Activated T-helper 2 cell treated with anti-CD3 and anti-CD28 coated beads, Interferon-gamma antibody, Interleukin-2, Interleukin-4, amounts not matched to agents 10 μg/mL and 5 μg/mL and 100 μg/mL, durations not matched to agents 14 hours and 24 hours and 36 hours (primary cell): ENCODE data around the gene SSNA1. TPM values are rescaled to one million over a fixed set of nuclear protein-coding genes. Genes with fewer than 3 reads are reported as not detected.
"Not testable (repeated sequence)": the region's sequence is repeated elsewhere in the genome, so short reads cannot be mapped to it uniquely, and the experiment has no call there.

ENCODE experiments used
- DNase-seq: peaks from one replicate; pipeline ENCODE4 v3.0.0; 2021; ENCODE audit warnings: low spot score
- H3K27ac Mint-ChIP-seq: one replicate; pipeline ENCODE4 v1.8.0; 2021; ENCODE audit warnings: mixed read lengths
- H3K27me3 Mint-ChIP-seq: one replicate; pipeline ENCODE4 v1.8.0; 2021; ENCODE audit warnings: low read depth, mixed read lengths
- H3K36me3 Mint-ChIP-seq: one replicate; pipeline ENCODE4 v1.8.0; 2021; ENCODE audit warnings: low read depth, mixed read lengths
- H3K4me1 Mint-ChIP-seq: one replicate; pipeline ENCODE4 v1.8.0; 2021; ENCODE audit warnings: low read depth, mixed read lengths
- H3K4me3 Mint-ChIP-seq: one replicate; pipeline ENCODE4 v1.8.0; 2021; ENCODE audit warnings: low read depth, mild to moderate bottlenecking, moderate library complexity, mixed read lengths
- H3K9me3 Mint-ChIP-seq: one replicate; pipeline ENCODE4 v1.8.0; 2021; ENCODE audit warnings: mixed read lengths
- intact Hi-C: fragments of 100-400 bp; cut with micrococcal nuclease; formaldehyde crosslinking; loops from one replicate; pipeline ENCODE4 v1.15.1; 2023
- total RNA-seq: library from RNA; stranded (reverse); gene quantifications from 2 replicates; pipeline ENCODE4 v1.2.3, GENCODE V29; 2022

Gene SSNA1
- total RNA-seq, 1 donor from 2014 or later = 91.8 TPM

GRCh38 chr9:137236238-137236935 is 47.9 kb downstream of the SSNA1 start:
- intact Hi-C loops = loop anchor here (5.0 kb wide), 3 partner anchors 49 to 189 kb away; partner anchors contain the start of genes ANAPC2, MAN1B1, NPDC1 and SSNA1
- Mint-ChIP-seq H3K4me3 (no peak overlapping the region), H3K27me3 (peaks cover 3% of the 10 kb centered on the region), H3K36me3 (peaks cover 5% of the 10 kb centered on the region), H3K4me1 (peaks cover 4% of the 10 kb centered on the region), H3K9me3 (no peaks in the 10 kb centered on the region), H3K27ac (no peak overlapping the region)
- DNase-seq = peak; percentile 83

- intact Hi-C loops = loop anchor here (5.0 kb wide), 3 partner anchors 50 to 190 kb away; partner anchors contain the start of genes ANAPC2, MAN1B1, NPDC1 and SSNA1
- H3K9me3 Mint-ChIP-seq = no peaks in the 10 kb centered on the region
- peaks cover 4% of the 10 kb centered on the region for H3K4me1 Mint-ChIP-seq
- H3K27me3 Mint-ChIP-seq = peaks cover 3% of the 10 kb centered on the region
- DNase-seq = no peak
- H3K4me3 Mint-ChIP-seq = no peak overlapping the region
- H3K27ac Mint-ChIP-seq = no peak overlapping the region
- peaks cover 6% of the 10 kb centered on the region for H3K36me3 Mint-ChIP-seq
These were observed 48.5 kb downstream of the SSNA1 start for GRCh38 chr9:137236936-137237421.

GRCh38 chr9:137237759-137238726 is 49.6 kb downstream of the SSNA1 start:
- Mint-ChIP-seq H3K27me3 (peaks cover 3% of the 10 kb centered on the region), H3K9me3 (no peaks in the 10 kb centered on the region), H3K36me3 (peaks cover 17% of the 10 kb centered on the region), H3K4me3 (no peak overlapping the region), H3K4me1 (peaks cover 12% of the 10 kb centered on the region), H3K27ac (no peak overlapping the region)
- intact Hi-C loops = loop anchor here (5.0 kb wide), 3 partner anchors 51 to 191 kb away; partner anchors contain the start of genes ANAPC2, MAN1B1, NPDC1 and SSNA1
- DNase-seq = no peak

- not testable (repeated sequence) for DNase-seq, H3K27me3 Mint-ChIP-seq, H3K9me3 Mint-ChIP-seq
- peaks cover 27% of the 10 kb centered on the region for H3K36me3 Mint-ChIP-seq
- peaks cover 14% of the 10 kb centered on the region for H3K4me1 Mint-ChIP-seq
- H3K27ac Mint-ChIP-seq = peak overlapping the region; percentile 46
- intact Hi-C loops = loop anchor here (5.0 kb wide), 4 partner anchors 52 to 192 kb away; partner anchors contain the start of genes ANAPC2, MAN1B1, NPDC1 and SSNA1
- H3K4me3 Mint-ChIP-seq = peak overlapping the region; percentile 79
These were observed 51.2 kb downstream of the SSNA1 start for GRCh38 chr9:137239541-137240200.

Other genes starting within 250 kb of the SSNA1 start
- 94.4 and 95.9 TPM in 2 replicates for gene FBXW5, start 243.9 kb upstream of the SSNA1 start, total RNA-seq
- gene C8G, start 243.4 kb upstream of the SSNA1 start, total RNA-seq = 0.76 and 0.89 TPM in 2 replicates
- gene LCN12, start 236.4 kb upstream of the SSNA1 start, total RNA-seq = 2.0 and 2.1 TPM in 2 replicates
- gene PTGDS, start 211.2 kb upstream of the SSNA1 start, total RNA-seq = not detected in 2 replicates
- gene LCNL1, start 205.7 kb upstream of the SSNA1 start, total RNA-seq = not detected in 2 replicates
- gene PAXX, start 196.3 kb upstream of the SSNA1 start, total RNA-seq = 60.5 and 72.6 TPM in 2 replicates
- not detected in 2 replicates for gene CLIC3, start 192.1 kb upstream of the SSNA1 start, total RNA-seq
- gene ABCA2, start 160.4 kb upstream of the SSNA1 start, total RNA-seq = 27.4 and 31.4 TPM in 2 replicates
- 0.21 TPM in 1 of 2 replicates, not detected in the other for gene FUT7, start 156.6 kb upstream of the SSNA1 start, total RNA-seq
- gene NPDC1, start 142.5 kb upstream of the SSNA1 start, total RNA-seq = 32.7 and 36.0 TPM in 2 replicates
- gene ENTPD2, start 134.6 kb upstream of the SSNA1 start, total RNA-seq = not detected in 2 replicates
- 26.5 and 27.1 TPM in 2 replicates for gene SAPCD2, start 118.1 kb upstream of the SSNA1 start, total RNA-seq
- 20.0 and 22.3 TPM in 2 replicates for gene UAP1L1, start 111.2 kb upstream of the SSNA1 start, total RNA-seq
- gene MAN1B1, start 101.7 kb upstream of the SSNA1 start, total RNA-seq = 47.5 and 52.2 TPM in 2 replicates
- gene DPP7, start 73.9 kb upstream of the SSNA1 start, total RNA-seq = 318 and 321 TPM in 2 replicates
- 0.07 TPM in 1 of 2 replicates, not detected in the other for gene GRIN1, start 49.5 kb upstream of the SSNA1 start, total RNA-seq
- gene LRRC26, start 18.6 kb upstream of the SSNA1 start, total RNA-seq = 0.21 and 0.34 TPM in 2 replicates
- gene TMEM210, start 16.6 kb upstream of the SSNA1 start, total RNA-seq = not detected in 2 replicates
- 52.3 and 58.5 TPM in 2 replicates for gene ANAPC2, start 116 bp upstream of the SSNA1 start, total RNA-seq
- gene TPRN, start 12.1 kb downstream of the SSNA1 start, total RNA-seq = 16.4 and 18.2 TPM in 2 replicates
- gene TMEM203, start 17.0 kb downstream of the SSNA1 start, total RNA-seq = 34.9 and 35.0 TPM in 2 replicates
- gene NDOR1, start 17.0 kb downstream of the SSNA1 start, total RNA-seq = 38.2 and 40.2 TPM in 2 replicates
- 9.5 and 10.1 TPM in 2 replicates for gene RNF208, start 33.6 kb downstream of the SSNA1 start, total RNA-seq
- gene CYSRT1, start 36.5 kb downstream of the SSNA1 start, total RNA-seq = 0.41 and 0.50 TPM in 2 replicates
- gene RNF224, start 38.8 kb downstream of the SSNA1 start, total RNA-seq = not detected in 2 replicates
- not detected in 2 replicates for gene SLC34A3, start 42.2 kb downstream of the SSNA1 start, total RNA-seq
- gene TUBB4B, start 52.6 kb downstream of the SSNA1 start, total RNA-seq = 357 and 361 TPM in 2 replicates
- gene STPG3, start 62.6 kb downstream of the SSNA1 start, total RNA-seq = 0.48 TPM in 2 replicates
- 71.4 and 72.6 TPM in 2 replicates for gene NELFB, start 66.7 kb downstream of the SSNA1 start, total RNA-seq
- 17.2 and 17.5 TPM in 2 replicates for gene TOR4A, start 89.0 kb downstream of the SSNA1 start, total RNA-seq
- 9.3 and 11.2 TPM in 2 replicates for gene NRARP, start 113.6 kb downstream of the SSNA1 start, total RNA-seq
- 6.8 and 8.0 TPM in 2 replicates for gene EXD3, start 234.5 kb downstream of the SSNA1 start, total RNA-seq
- 0.39 and 0.46 TPM in 2 replicates for gene NOXA1, start 234.7 kb downstream of the SSNA1 start, total RNA-seq